Activated CD4-positive, CD25-positive, alpha-beta regulatory T cell treated with anti-CD3 and anti-CD28 coated beads, Interleukin-2, amount 50 U/mL, for 24 hours (primary cell): ENCODE results near the gene NLRP3.
"Not testable (repeated sequence)": the region's sequence is repeated elsewhere in the genome, so short reads cannot be mapped to it uniquely, and the experiment has no call there.

Source experiments
- ATAC-seq, 2 donors: fragments of 150-1000 bp; cut with Tn5 transposase; one replicate each; pipeline ENCODE4 v1.10.0; 2021; ENCODE audit warnings: mild to moderate bottlenecking in 1 of 2, moderate library complexity in 1 of 2

Gene NLRP3

DNA sequence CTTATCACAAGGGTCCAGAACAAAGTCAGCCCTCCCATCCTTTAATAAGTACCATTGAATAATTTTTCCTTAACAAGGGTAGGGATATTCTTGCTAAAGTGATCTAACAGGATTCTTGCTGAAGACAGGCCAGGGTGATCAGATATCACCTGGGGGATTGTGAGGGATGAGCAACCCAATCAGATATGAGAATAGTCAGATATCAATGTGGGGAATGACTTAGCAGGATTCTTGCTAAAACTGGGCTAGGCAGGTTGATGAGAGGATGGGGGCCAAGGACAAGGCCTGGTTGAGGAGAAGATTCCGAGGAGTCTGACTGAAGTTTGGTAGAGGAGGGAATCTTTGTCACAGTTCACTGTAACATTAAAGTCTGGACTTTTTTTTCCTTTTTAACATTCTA lies 23.9 kb upstream of the NLRP3 start:
- ATAC-seq, result no peak

DNA sequence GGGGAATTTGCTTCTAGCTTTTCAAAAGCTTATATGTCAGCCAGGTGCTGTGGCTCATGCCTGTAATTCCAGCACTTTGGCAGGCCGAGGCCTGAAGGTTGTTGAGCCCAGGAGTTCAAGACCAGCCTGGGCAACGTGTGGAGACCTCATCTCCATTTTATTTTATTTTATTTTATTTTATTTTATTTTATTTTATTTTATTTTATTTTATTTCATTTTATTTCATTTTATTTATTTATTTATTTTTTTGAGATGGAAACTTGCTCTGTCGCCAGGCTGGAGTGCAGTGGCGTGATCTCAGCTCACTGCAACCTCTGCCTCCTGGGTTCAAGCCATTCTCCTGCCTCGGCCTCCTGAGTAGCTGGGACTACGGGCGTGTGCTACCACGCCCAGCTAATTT lies 20.9 kb upstream of the NLRP3 start:
- not testable (repeated sequence) for ATAC-seq

DNA sequence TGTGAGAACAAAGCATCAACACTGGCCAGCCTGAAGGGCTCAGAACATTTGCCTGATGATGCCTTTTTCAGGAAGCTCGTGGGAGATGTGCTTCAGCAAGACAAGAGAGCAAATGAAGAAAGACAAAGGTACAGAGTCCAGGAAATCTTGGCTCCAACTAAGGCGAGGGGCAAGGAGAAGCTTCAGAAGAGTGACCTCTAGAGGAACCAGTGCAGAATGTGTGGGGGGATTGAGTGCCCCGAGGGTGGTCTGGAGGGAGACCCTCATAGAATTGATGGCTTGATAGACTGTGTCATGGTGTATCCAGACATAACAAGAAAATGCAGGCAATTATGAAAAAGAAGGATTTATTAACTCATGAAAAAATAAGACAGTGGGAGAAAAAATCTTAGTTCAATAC lies 15.3 kb upstream of the NLRP3 start:
- no peak for ATAC-seq

DNA sequence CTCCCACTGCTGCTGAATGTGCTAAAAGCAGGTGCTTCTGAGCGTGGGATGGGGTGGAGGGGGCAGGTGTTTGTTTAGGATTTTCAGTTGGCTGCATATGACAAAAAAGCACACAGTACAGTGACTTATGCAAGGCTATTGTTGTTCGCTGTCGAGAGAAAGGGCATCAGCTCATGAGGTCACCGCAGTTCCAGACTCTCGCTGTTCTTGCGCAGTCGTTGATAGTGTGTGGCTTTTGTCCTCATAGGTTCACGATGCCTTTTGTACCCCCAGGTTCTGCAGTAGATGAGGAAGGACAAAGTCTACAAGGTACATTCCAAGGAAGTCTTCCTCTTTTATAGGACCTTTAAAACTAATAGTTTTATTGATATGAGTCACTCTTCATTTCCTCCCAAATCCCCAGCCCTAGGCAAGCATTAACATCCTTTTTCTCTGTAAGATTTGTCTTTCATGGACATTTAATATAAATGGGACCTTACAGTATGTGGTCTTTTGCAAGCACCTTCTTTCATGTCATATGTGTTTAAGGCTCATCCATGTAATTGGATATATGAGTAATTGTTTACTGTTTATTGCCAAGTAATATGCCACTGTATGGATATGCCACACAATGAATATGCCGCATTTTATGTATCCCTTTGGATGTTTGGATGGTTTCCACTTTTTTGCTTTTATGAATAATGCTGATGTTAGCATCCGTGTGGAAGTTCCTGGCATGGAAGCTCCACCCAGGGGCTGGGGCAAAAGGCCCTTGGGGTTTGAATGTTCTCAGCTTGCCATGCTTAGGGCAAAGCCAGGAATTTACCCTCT lies 14.5 kb upstream of the NLRP3 start:
- ATAC-seq, result no peak

DNA sequence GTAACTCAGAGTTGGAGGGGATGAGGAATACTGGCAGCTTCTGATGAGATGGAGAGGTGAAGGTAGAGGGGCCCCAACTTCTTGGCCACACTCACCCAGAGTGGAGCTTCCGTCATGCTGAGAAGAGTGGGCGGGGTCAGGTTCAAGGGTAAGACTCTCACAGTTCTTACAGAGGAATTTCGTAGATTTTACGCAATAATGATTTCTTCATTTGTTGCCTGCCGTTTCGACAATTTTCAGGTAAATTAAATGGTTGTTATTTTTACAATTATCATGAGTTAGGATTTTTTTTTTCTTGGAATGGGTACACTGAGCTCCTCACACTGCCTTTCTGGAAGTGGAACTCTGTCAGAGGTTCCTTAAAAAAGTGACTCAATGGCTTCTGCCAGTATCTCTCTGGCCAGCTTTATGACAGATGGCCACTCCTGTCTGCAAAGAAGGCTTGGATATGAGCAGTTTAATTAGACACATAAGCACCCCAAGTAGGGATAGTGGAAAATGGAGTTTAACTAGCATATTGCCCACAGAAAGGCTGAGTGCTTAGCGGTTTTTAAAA lies 13.8 kb upstream of the NLRP3 start:
- no peak for ATAC-seq

DNA sequence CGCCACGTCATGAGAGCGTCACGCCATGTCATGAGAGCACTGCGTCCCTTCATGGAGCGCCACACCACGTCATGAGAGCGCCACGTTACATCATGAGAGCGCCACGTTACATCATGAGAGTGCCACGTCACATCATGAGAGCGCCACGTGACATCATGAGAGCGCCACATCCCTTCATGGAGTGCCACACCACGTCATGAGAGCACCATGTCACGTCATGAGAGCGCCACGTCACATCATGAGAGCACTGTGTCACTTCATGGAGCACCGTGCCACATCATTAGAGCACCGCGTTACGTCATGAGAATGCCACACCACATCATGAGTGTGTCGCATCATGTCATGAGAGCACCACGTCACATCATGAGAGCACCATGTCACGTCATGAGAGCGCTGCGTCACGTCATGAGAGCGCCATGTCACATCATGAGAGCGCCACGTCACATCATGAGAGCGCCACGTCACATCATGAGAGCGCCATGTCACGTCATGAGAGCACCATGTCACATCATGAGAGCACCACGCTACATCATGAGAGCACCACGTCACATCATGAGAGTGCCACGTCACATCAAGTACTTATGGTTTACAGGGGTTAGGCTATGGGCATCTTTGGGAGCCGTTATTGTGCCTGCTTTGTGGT lies 9.8 kb upstream of the NLRP3 start:
- no peak for ATAC-seq

DNA sequence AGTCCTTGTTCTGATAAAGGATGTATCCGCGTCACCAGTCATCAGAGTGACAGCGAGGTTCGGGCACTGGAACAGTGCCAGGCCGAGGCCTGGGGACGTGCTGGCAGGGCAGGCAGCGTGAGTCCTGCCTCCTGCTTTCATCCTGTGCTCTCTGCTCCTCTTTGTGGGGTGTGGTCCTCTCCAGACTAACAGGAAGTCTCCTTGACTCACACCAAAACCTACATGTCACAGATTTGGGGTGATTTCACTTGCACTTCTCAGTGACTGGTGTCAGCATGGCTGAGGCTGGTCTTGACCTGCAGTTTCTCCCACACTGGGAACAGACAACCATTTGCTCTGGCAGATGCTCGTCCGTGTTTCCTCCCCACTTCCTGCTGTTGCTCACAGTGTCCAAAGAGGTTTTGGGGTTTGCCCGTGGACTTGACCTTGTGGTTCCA lies 8.8 kb upstream of the NLRP3 start:
- ATAC-seq, result peak; percentile 62 to 69

DNA sequence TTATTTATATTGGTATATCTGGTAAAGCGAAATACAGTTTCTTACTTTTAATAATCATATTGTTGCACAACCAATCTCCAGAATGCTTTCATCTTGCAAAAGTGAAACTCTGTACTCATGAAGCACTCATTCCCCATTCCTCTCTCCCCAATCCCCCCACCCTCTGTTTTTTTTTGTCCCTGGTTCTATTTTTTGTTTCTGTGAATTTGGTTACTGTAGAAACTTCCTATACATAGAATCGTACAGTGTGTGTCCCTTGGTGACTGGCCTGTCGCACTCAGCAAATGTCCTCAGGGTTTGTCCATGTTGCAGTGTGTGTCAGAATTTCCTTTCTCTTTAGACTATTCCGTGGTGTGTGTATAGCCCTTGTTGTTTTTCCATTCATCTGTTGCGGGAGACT lies 7.9 kb upstream of the NLRP3 start:
- ATAC-seq, result no peak

DNA sequence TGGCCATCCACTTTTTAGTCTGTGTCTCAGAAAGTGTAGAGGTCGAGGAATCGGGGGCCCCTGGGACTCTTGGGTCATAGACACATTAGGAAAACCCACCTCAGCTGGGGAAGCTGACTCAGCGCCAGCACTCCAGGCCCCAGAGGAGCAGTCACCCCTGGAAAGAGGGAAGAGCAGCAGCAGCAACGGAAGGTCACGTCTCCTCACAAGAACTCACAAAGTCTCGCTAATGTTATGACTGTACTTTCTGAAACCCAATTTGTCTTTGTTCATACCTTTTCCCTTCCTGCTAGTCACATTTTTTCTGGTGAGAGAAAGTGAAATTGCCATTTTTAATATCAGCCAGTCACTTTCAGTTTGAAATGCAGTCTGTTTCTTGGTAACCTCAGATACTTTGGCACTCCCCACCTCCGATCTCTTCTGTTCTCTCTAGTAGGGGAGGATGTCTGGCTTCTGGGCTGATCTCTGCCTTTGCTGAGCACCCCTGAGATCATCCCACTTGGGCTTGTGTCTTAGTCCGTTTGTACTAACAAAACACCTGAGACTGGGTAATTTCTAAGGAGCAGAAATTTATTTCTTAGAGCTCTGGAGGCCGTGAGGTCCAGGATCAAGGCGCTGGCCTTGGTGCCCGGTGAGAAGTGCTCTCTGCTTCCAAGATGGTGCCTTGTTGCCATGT lies 6.0 kb upstream of the NLRP3 start:
- ATAC-seq, result peak; percentile 81 to 84

DNA sequence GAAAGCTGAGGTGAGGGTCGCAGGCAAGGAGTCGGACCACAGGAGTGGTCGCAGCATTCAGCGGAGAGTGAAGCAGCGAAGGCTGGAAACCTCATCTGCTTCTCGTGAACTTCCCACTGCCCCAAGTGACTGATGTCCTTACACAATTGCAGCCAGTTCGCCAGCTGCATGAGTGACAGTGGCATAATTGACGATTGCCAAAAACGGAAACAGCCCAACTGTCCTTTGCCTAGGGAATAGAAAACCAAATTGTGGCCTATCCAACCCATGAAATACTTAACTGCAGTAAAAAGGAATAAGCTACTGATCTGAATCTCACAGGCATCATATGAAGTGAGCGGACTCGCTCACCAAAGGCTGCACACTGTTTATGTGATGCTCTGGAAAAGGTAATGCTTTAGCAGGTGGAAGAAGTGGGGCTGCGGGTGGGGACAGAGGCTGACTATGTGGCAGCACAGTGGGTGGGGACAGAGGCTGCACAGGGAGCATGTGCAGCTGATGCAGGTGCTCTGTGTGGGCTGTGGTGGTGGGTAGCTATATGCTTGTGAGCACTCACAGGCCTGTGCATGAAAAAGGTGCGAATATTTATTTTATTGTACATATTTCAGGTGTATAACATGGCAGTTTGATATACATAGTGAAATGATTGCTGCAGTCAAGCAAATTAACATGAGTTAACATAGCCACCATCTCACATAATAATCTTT lies 4.2 kb upstream of the NLRP3 start:
- ATAC-seq, result no peak

DNA sequence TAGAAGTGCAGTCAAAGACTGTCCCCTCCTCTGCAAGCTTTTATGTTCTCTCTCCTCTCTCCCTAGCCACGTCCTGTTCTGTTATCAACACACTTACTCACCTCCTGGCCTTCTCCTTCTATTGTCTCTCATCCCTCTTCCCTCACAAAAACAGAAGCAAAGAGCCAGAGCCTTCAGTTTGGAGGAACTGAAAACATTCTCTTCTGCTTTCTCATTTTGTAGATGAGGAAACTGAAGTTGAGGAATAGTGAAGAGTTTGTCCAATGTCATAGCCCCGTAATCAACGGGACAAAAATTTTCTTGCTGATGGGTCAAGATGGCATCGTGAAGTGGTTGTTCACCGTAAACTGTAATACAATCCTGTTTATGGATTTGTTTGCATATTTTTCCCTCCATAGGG lies 1.9 kb downstream of the NLRP3 start:
- ATAC-seq, result no peak

DNA sequence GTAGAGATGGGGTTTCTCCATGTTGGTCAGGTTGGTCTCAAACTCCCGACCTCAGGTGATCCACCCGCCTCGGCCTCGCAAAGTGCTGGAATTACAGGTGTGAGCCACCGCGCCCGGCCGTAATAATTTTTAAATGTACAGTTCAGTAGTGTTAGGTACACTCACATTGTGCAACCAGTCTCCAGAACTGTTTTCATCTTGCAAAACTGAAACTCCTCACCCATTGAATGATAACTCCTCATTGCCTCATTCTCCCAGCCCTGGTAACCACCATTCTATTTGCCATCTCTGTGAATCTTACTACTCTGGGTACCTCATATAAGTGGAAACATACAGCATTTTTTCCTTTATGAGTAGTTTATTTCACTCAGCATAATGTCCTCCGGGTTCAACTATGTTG lies 3.4 kb downstream of the NLRP3 start:
- no peak for ATAC-seq

DNA sequence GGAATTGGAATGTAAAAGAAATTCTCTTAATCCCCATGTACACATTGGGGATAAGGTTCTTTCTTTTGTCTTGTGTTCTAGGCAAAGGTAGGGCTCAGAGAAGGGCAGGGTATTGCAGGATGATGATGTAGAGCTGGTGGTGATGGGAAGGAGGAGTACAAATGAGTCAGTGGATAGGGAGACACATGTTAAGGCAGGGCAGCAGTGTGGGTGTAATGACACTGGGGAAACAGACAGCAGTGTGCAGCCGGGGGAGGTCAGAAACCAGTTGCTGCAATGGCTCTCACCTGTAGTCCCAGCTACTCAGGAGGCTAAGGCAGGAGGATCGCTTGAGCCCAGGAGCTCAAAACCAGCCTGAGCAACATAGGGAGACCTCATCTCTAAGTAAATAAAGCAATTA lies 5.1 kb downstream of the NLRP3 start:
- peak in 1 of 2 donors; percentile 45 for ATAC-seq

DNA sequence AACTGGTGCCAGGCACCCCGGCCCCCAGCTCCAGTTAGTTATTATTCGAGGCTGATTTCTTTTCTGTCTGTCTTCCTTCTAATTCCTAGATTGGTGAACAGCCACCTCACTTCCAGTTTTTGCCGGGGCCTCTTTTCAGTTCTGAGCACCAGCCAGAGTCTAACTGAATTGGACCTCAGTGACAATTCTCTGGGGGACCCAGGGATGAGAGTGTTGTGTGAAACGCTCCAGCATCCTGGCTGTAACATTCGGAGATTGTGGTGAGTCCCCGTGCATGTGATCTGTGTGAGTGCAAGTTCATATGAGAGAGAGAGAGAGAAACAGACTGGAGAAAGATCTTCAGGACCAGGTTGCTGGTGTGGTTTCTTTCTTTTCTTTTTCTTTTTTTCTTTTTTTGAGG lies 13.5 kb downstream of the NLRP3 start:
- no peak for ATAC-seq

DNA sequence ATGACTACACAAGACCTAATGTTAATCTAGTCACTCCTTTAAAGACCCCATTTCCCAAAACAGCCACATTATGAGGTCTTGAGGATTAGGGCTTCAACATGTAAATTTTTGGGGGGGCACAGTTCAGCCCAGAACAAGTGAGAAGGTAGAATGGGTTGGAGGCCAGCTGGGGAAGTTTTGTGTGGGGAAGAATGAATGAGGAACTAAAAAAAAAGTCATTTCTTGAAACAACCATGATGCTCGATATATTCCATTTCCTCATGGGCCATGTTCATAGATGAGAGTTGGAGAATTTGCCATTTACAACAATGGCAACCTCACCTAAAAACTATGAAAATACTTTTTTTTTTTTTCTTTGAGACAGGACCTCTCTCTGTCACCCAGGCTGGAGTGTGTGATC lies 14.5 kb downstream of the NLRP3 start:
- no peak for ATAC-seq

DNA sequence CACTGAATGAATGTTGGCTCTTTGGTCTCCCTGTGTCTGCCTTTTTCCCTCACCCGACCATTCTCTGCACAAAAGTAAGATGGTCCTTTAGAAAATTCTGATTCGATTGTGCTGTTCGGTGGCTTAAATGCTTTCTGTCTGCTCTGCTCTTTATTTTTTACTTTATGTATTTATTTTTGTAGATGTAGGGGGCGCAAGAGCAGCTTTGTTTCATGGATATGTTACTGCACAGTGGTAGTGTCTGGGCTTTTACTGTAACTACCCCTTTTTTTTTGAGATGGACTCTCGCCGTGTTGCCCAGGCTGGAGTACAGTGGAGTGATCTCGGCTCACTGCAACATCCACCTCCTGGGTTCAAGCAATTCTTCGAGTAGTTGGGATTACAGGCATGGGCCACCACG lies 15.7 kb downstream of the NLRP3 start:
- no peak for ATAC-seq

DNA sequence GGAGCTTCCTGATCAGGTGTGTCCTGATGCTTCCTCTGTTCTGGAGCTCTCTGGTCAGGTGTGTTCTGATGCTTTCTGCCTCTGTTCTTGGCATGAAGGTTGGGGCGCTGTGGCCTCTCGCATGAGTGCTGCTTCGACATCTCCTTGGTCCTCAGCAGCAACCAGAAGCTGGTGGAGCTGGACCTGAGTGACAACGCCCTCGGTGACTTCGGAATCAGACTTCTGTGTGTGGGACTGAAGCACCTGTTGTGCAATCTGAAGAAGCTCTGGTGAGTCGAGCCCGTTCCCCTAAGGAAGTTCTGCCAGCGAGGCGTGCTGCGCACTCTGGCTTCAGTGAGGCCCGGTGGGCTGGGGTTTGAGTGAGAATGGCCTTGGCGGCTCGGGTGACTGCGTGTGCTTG lies 18.0 kb downstream of the NLRP3 start:
- ATAC-seq, result no peak

DNA sequence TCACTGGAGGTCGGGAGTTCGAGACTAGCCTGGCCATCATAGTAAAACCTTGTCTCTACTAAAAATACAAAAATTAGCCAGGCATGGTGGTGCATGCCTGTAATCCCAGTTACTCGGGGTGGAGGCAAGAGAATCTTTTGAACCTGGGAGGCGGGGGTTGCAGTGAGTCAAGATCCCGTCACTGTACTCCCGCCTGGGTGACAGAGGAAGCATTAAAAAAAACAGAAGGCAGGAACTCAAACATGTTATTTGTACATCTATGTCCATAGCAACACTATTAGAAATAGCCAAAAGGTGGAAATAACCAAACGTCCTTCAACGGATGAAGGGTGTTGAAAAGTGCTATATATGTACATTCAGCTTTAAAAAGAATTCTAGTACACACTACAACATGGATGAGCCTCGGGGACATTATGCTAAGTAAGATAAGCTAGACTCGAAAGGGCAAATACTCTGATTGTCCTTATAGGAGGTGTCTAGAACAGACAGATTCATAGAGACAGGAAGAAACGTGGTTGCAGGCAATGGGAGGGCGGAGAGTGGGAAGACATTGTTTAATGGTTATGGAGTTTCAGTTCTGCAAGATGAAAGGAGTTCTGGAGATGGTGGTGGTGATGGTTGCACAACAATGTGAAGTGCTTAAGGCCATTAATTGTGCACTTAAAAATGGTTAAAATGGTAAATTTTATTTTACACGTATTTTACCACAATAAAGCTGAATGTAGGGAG lies 19.2 kb downstream of the NLRP3 start:
- no peak for ATAC-seq

DNA sequence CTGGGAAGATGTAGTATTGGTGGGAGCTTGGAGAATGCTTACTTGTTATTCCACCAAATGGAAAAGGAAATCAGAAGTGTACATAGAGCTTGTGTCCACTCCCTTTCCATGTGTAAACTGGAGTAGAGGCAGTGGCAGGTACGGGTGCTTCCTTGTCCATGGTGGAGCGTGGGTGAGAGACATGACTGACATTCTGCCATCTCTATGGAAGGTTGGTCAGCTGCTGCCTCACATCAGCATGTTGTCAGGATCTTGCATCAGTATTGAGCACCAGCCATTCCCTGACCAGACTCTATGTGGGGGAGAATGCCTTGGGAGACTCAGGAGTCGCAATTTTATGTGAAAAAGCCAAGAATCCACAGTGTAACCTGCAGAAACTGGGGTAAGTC lies 19.8 kb downstream of the NLRP3 start:
- ATAC-seq, result no peak

DNA sequence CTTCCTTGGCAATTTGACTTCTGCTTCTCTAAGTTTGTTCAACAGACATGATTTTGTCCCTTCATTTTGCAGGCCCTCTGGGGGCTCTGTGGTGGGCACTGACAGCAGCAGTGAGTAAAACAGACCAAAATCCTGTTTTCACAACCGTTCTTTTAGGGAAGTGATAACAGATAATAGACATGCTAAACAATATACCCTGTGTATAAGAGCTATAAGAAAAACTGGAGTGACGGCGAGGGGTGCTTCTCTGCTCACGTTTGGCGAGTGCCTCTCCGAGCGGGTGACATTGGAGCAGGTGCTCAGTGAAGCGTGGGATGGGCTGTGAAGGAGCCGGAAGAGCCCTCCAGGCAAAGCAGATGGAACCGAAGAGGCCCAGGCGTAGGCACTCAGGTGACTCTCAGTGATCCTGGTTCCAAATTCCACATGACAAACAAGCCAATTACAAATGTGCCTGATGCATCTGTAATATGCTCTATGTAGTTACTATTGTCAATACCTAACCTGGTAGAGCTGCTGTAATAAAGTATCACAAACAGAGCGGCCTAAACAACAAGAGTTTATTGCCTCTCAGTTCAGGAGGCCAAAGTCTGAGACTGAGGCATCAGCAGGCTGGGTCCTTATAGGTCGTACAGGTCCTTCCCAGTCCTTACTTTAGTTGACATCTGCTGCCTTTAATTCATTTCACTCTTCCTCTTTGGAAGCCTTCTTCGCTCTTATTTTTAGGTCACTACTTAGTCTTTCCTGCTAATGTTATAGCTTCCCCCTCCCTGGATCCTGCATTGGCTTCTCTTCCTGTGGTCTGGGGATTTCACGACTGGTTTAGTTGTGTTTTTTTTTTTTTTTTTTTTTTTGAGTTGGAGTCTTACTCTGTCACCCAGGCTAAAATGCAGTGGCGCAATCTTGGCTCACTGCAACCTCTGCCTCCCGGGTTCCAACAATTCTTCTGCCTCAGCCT lies 21.9 kb downstream of the NLRP3 start:
- no peak for ATAC-seq

DNA sequence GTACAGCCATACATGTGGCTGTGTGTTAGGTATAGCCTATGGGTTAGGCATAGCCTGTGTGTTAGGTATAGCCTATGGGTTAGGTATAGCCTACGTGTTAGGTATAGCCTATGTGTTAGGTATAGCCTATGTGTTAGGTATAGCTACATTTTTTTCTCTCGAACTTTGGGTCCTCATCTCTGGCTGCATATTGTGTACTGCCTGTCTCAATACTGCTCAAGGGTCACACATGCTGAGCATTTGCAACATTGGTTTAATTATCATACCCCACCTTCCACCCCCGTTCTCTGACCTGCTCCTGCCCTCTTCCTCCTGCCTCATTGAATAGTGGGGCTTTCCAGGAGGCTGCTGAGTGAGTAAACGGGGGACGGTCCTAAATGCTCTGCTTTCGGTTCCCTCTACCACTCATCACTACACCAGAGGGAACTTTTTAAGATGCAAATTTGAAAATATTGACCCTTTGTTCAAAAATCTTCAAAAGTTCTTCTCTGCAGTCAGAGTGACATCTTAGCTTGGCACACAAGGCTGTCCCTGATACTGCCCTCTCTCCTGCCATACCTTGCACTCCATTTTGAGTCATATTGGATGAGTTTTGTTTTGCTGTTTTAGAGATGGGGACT lies 24.1 kb downstream of the NLRP3 start:
- ATAC-seq, result peak; percentile 75 to 77
